Measurements from ENCODE around the gene PLIN4. TPM values are rescaled to one million over a fixed set of nuclear protein-coding genes. Genes with fewer than 3 reads are reported as not detected.

PLIN4 gene
- total and polyA plus RNA-seq, 2 donors (not counting 3 experiments of a cell fraction or from before 2014, with no cell fraction given): 0.01 TPM; not detected in 1

DNA sequence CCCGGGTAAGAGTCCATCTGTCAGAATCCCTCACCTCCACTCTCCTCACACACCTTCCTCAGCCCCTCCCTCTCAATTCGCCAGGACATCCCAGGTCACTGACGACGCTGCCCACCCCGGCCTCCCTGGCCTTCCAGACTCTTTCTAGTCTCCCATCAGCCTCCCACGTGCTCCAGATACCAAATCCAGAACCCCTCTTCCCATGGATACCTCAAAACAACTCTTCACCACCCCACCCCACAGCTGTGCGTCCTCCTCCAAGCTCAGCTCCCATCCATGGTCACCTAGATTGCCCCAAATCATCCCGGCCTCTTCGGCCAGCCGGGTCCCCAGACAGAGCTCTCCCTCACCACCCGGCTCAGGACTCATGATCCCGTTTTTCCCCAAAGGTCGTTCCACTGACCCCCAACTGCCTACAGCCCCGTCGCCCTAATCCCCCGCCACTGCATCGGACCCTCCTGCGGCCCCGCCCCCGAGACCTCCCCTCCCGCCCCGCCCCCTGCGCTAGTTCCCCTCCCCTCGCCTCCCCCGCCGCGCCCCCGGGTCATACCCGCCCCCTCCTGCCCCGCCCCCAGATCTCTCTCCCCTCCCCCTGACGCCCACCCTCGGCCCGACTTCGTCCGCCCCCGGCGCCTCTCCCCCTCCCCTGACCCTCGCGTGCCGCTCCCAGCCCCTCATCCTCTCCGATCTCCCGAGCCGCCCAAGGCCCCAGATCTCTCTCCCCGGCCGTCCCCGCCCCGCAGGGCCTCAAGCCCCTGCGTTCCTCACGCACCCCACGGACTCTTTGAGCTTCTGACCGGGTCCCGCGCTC lies 61.2 kb downstream of the PLIN4 start:
- Histone ChIP-seq H3K4me2 (ENCODE audit: insufficient read depth, low read length) (peak overlapping the region; percentile 95), H2AFZ (ENCODE audit: low read depth, low read length) (peak overlapping the region; percentile 3), H3K9me3 (replicated peaks; ENCODE audit: control insufficient read depth, insufficient read depth, low read length) (no peaks in the 10 kb centered on the region), H3K4me3 (replicated peaks in 1 of 3; ENCODE audit: insufficient read depth in 1 of 3, low read depth in 1 of 3, low read length in 3 of 3) (peak overlapping the region; percentile 62 to 72 (median 69)), H3K79me2 (ENCODE audit: control insufficient read depth, insufficient read depth, low read length) (peaks cover 22% of the 10 kb centered on the region), H3K27ac (ENCODE audit: insufficient read depth, low read depth, low read length) (peak overlapping the region; percentile 43), H3K36me3 (ENCODE audit: control insufficient read depth in 2 of 2, extremely low read depth in 1 of 2, insufficient read depth in 2 of 2, low read length in 2 of 2) (peaks cover 4 to 16% of the 10 kb centered on the region in 2 experiments), H3K9ac (replicated peaks; ENCODE audit: extremely low read depth, insufficient read depth, low read length) (peak overlapping the region; percentile 64), H3K4me1 (ENCODE audit: control insufficient read depth, extremely low read depth, insufficient read depth, low read length) (peaks cover 14% of the 10 kb centered on the region), H4K20me1 (replicated peaks; ENCODE audit: control insufficient read depth, extremely low read depth, insufficient read depth, low read length) (no peaks in the 10 kb centered on the region), H3K9me1 (replicated peaks; ENCODE audit: control insufficient read depth, extremely low read depth, insufficient read depth, low read length) (no peaks in the 10 kb centered on the region), H3K27me3 (ENCODE audit: control insufficient read depth in 2 of 2, insufficient read depth in 2 of 2, low read length in 2 of 2) (no peaks in the 10 kb centered on the region)
- peak; percentile 55 for DNase-seq (ENCODE audit: low read depth, low spot score)
- BruUV-seq (replicated peaks): TSS peak; percentile 54
- TF ChIP-seq FOS (IDR thresholded peaks at IDR 0.05; ENCODE audit: borderline replicate concordance, insufficient read depth, low read length) (no peak), GATA2 (IDR thresholded peaks at IDR 0.05; ENCODE audit: insufficient read depth, insufficient read length, low read depth, low read length) (no peak), POLR2AphosphoS5 (IDR thresholded peaks at IDR 0.05; ENCODE audit: insufficient read depth, low read depth, low read length) (no peak), POLR2A (IDR thresholded peaks at IDR 0.05; ENCODE audit: low read depth, low read length) (no peak), MYC (IDR thresholded peaks at IDR 0.05; ENCODE audit: low read depth, low read length) (no peak), EZH2 (IDR thresholded peaks at IDR 0.05; ENCODE audit: borderline replicate concordance, low read depth, low read length, severe bottlenecking) (no peak)
- TF ChIP-seq, protein P1, sequence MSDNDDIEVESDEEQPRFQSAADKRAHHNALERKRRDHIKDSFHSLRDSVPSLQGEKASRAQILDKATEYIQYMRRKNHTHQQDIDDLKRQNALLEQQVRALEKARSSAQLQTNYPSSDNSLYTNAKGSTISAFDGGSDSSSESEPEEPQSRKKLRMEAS (IDR thresholded peaks at IDR 0.05; ENCODE audit: insufficient read depth, insufficient read length): no peak
- TF ChIP-seq, protein P2, sequence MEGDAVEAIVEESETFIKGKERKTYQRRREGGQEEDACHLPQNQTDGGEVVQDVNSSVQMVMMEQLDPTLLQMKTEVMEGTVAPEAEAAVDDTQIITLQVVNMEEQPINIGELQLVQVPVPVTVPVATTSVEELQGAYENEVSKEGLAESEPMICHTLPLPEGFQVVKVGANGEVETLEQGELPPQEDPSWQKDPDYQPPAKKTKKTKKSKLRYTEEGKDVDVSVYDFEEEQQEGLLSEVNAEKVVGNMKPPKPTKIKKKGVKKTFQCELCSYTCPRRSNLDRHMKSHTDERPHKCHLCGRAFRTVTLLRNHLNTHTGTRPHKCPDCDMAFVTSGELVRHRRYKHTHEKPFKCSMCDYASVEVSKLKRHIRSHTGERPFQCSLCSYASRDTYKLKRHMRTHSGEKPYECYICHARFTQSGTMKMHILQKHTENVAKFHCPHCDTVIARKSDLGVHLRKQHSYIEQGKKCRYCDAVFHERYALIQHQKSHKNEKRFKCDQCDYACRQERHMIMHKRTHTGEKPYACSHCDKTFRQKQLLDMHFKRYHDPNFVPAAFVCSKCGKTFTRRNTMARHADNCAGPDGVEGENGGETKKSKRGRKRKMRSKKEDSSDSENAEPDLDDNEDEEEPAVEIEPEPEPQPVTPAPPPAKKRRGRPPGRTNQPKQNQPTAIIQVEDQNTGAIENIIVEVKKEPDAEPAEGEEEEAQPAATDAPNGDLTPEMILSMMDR (IDR thresholded peaks at IDR 0.05; ENCODE audit: extremely low read depth in 1 of 2, insufficient read depth in 1 of 2, low read depth in 1 of 2, low read length in 2 of 2): no peak
- POLR2A ChIA-PET: interaction anchor here (0.6 to 1.6 kb wide), 3 partner anchors 14 to 214 kb away, joined by 5 to 11 read pairs (median 5); partner anchors contain the start of gene HDGFL2
- FAIRE-seq: no peak
- dilution Hi-C loops (cut with MboI; ENCODE audit: extremely low pct_ligation_motif_present, low sequenced_read_pairs) (no loop called here), intact Hi-C loops (cut with micrococcal nuclease) (loop anchor here (1.0 kb wide), 2 partner anchors 14 to 55 kb away; partner anchors contain the start of gene CHAF1A)
- CTCF ChIA-PET: interaction anchor here (0.9 to 2.9 kb wide), 13 partner anchors 11 to 189 kb away, joined by 3 to 15 read pairs (median 5); partner anchors contain the start of genes CHAF1A and SH3GL1
